SU-DHL-6 (cell line): ENCODE data around the gene ZNRF1.

Experiments used
- H2AFZ ChIP-seq: fragments of 200-600 bp; sonication (generic); 2 replicates; pipeline ENCODE4 v1.6.1; 2014; ENCODE audit warnings: low read depth, mild to moderate bottlenecking, moderate library complexity, mixed read lengths, antibody characterized with exemption, low read length; ENCODE audit not compliant: severe bottlenecking
- H3F3A ChIP-seq: fragments of 200-600 bp; shearing (Covaris generic); 2 replicates; pipeline ENCODE4 v1.6.0; 2016; ENCODE audit warnings: antibody characterized with exemption, mild to moderate bottlenecking; ENCODE audit not compliant: insufficient read depth
- H3K27ac ChIP-seq: fragments of 200-600 bp; sonication (generic); 2 replicates; pipeline ENCODE4 v1.5.1; 2016; ENCODE audit warnings: low read depth, mild to moderate bottlenecking, low read length, moderate library complexity, mixed read lengths
- H3K27me3 ChIP-seq: fragments of 200-600 bp; sonication (generic), shearing (Covaris generic); 2 replicates; pipeline ENCODE4 v1.6.0; 2014; ENCODE audit warnings: mild to moderate bottlenecking, low read length
- H3K36me3 ChIP-seq: fragments of 200-600 bp; sonication (generic); 2 replicates; pipeline ENCODE4 v1.6.1; 2014; ENCODE audit warnings: mild to moderate bottlenecking, low read length, mixed read lengths
- H3K4me2 ChIP-seq: fragments of 300-600, 200-600 bp; shearing (Covaris generic), sonication (generic); 2 replicates; pipeline ENCODE4 v1.6.0; 2014; ENCODE audit warnings: low read length, low read depth, mild to moderate bottlenecking; ENCODE audit not compliant: poor library complexity, severe bottlenecking
- H3K4me3 ChIP-seq: fragments of 200-600 bp; sonication (generic); 2 replicates; pipeline ENCODE4 v1.5.1; 2014; ENCODE audit warnings: antibody characterized with exemption, low read length, mild to moderate bottlenecking, mixed read lengths; ENCODE audit not compliant: insufficient read depth, poor library complexity, severe bottlenecking
- H3K79me2 ChIP-seq: fragments of 200-600 bp; sonication (generic); 2 replicates; pipeline ENCODE4 v1.6.1; 2014; ENCODE audit warnings: mild to moderate bottlenecking, low read length, moderate library complexity; ENCODE audit not compliant: insufficient read depth
- H3K9ac ChIP-seq: fragments of 200-600 bp; sonication (generic); 2 replicates; pipeline ENCODE4 v1.7.0; 2014; ENCODE audit warnings: mild to moderate bottlenecking, low read length
- H3K9me2 ChIP-seq: fragments of 200-600 bp; sonication (generic); replicated peaks from 2 replicates; pipeline ENCODE4 v1.6.1; 2014; ENCODE audit warnings: low read length; ENCODE audit not compliant: insufficient read depth
- H3K9me3 ChIP-seq: fragments of 200-600 bp; sonication (generic); 2 replicates; pipeline ENCODE4 v1.6.1; 2014; ENCODE audit warnings: low read length, mixed read lengths; ENCODE audit not compliant: insufficient read depth
- H4K20me1 ChIP-seq: fragments of 200-600 bp; sonication (generic); 2 replicates; pipeline ENCODE4 v1.6.1; 2014; ENCODE audit warnings: low read depth, mild to moderate bottlenecking, antibody characterized with exemption, low read length, moderate library complexity, mixed read lengths
- EZH2phosphoT487 ChIP-seq: fragments of 200-600 bp; sonication (generic), shearing (Covaris generic); conservative IDR thresholded peaks from 2 replicates; pipeline ENCODE4 v1.6.1; 2018; ENCODE audit warnings: mild to moderate bottlenecking, antibody characterized with exemption, low read length, moderate library complexity, mixed read lengths
- TF ChIP-seq, protein P1 (sequence below): fragments of 200-600 bp; sonication (generic); IDR thresholded peaks from one replicate; pipeline ENCODE4 v1.5.1; 2017; ENCODE audit warnings: antibody characterized with exemption, mild to moderate bottlenecking, low read length, moderate library complexity; ENCODE audit not compliant: insufficient read depth, poor library complexity, severe bottlenecking

Gene ZNRF1

DNA sequence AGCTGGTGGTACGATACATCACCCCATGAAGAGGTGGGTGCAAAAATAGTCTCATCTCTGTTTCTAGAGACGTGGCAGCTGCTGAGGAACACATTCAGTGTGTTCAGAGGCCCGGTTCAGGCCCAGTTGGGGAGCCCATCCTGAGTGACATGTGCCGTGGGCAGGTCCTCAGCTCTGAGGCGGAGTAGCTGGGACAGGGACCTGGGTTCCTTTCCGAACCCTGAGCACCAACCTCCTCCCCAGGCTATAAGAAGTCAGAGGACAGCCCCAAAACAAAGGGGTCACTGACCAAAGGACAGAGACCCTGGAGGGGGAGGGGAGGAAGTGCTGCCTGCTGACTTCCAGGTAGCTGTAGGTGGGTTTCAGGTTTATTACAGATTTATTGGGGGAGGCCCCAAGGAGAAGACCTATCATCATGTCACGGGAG lies 112.7 kb downstream of the ZNRF1 start:
- no peak overlapping the region for H2AFZ ChIP-seq
- TF ChIP-seq, protein P1, sequence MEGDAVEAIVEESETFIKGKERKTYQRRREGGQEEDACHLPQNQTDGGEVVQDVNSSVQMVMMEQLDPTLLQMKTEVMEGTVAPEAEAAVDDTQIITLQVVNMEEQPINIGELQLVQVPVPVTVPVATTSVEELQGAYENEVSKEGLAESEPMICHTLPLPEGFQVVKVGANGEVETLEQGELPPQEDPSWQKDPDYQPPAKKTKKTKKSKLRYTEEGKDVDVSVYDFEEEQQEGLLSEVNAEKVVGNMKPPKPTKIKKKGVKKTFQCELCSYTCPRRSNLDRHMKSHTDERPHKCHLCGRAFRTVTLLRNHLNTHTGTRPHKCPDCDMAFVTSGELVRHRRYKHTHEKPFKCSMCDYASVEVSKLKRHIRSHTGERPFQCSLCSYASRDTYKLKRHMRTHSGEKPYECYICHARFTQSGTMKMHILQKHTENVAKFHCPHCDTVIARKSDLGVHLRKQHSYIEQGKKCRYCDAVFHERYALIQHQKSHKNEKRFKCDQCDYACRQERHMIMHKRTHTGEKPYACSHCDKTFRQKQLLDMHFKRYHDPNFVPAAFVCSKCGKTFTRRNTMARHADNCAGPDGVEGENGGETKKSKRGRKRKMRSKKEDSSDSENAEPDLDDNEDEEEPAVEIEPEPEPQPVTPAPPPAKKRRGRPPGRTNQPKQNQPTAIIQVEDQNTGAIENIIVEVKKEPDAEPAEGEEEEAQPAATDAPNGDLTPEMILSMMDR, result no peak
- no peak for TF ChIP-seq EZH2phosphoT487
- H3K4me3 ChIP-seq, result no peak overlapping the region
- H3K27ac ChIP-seq, result no peak overlapping the region
- H3K9me2 ChIP-seq, result no peaks in the 10 kb centered on the region
- no peak overlapping the region for H3K4me2 ChIP-seq
- no peaks in the 10 kb centered on the region for H3K27me3 ChIP-seq
- no peaks in the 10 kb centered on the region for H3K79me2 ChIP-seq
- no peaks in the 10 kb centered on the region for H3K36me3 ChIP-seq
- peaks cover 31% of the 10 kb centered on the region for H3F3A ChIP-seq
- no peaks in the 10 kb centered on the region for H4K20me1 ChIP-seq
- peak overlapping the region; percentile 66; the same call in 1 of the 2 replicates for H3K9ac ChIP-seq
- H3K9me3 ChIP-seq, result no peaks in the 10 kb centered on the region

DNA sequence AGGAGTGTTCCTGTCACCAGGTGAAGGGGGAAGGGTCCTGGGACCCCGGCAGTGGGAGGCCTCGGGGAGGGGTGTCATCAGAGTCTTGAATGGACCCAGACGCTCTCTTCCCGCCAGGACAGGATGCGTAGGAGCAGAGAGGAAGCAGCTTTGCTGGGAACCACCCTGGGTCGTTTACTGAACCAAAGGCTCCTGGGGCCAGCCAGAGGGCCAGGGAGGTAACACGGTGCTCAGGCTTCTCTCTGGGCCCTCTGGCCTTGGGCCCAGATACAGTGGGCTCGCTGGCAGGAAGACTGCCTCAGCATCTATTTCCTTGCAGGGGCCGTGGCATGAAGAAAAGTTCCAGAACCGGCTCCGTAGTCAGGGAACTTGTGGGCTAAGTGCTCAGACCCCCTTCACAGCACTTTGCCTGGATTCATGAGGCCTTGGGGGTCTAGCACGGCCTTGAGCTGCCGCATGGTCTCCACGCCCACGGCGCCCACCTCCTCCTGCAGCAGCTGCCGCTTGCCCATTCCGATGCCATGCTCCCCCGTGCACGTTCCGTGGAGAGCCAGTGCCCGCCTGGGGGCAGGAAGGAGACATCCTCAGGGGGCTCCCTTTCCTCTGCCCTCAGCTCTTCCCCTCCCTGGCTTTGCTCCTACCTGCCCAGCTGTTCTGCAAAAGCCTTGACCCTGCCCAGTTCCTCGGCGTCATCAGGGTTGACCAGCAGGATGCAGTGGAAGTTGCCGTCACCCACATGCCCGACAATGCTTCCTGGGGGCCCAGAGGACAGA lies 113.3 kb downstream of the ZNRF1 start:
- H3K9me3 ChIP-seq, result no peaks in the 10 kb centered on the region
- no peaks in the 10 kb centered on the region for H3K27me3 ChIP-seq
- no peaks in the 10 kb centered on the region for H3K36me3 ChIP-seq
- H2AFZ ChIP-seq, result no peak overlapping the region
- no peaks in the 10 kb centered on the region for H3K9me2 ChIP-seq
- no peaks in the 10 kb centered on the region for H4K20me1 ChIP-seq
- no peak overlapping the region for H3K27ac ChIP-seq
- H3K9ac ChIP-seq, result no peak overlapping the region
- no peak overlapping the region for H3K4me2 ChIP-seq
- H3F3A ChIP-seq, result peaks cover 31% of the 10 kb centered on the region
- H3K4me3 ChIP-seq, result no peak overlapping the region
- TF ChIP-seq, protein P1, result no peak
- TF ChIP-seq EZH2phosphoT487, result no peak
- H3K79me2 ChIP-seq, result no peaks in the 10 kb centered on the region

DNA sequence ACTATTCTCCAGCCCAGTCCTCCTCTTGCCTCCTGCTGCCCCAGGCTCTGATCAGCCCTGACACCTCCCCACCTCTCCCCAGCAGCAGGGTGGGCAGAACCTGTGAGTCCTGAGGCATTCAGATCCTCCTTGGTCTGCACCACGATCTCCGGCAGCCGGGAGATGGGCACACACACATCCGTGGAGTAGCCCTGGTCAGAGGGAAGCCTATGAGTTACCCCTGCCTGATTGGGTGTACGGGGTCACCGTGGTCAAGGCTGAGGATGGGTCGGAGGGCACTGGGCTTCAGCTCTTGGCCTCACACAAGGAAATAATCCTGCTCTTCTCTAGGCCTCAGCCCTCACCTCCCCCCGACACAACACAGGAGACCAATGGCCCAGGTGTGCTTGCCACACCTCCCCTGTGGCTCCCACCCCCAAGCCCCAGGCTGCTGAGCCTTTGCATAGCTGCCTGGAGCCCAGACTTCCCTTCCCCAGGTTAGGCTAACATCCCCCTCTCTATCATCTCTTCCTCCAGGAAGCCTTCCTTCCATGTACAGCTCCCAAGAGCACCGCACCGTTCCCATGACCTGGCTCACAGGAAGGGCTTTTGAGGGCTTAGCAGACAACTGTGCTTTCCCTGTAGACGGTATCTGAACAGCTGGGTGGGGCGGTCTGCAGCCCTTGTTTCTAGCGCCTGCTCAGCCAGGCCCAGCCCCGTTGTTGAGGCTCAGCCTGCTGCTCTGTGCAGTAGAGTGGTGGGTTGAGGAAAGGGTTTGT lies 114.1 kb downstream of the ZNRF1 start:
- Histone ChIP-seq H3K4me2 (no peak overlapping the region), H3K9ac (no peak overlapping the region), H3K79me2 (no peaks in the 10 kb centered on the region), H3K36me3 (no peaks in the 10 kb centered on the region), H2AFZ (no peak overlapping the region), H3K9me2 (no peaks in the 10 kb centered on the region), H4K20me1 (no peaks in the 10 kb centered on the region), H3K27me3 (no peaks in the 10 kb centered on the region), H3F3A (peaks cover 30% of the 10 kb centered on the region), H3K27ac (no peak overlapping the region), H3K4me3 (no peak overlapping the region), H3K9me3 (no peaks in the 10 kb centered on the region)
- no peak for TF ChIP-seq EZH2phosphoT487
- TF ChIP-seq, protein P1, result no peak
